Neural cell (in vitro differentiated cells): ENCODE data around the gene TAOK1. TPM values are rescaled to one million over a fixed set of nuclear protein-coding genes. Genes with fewer than 3 reads are reported as not detected.

ENCODE experiments used
- H2AFZ ChIP-seq: fragments of 200-600, 300-800 bp; sonication (generic), shearing (Covaris generic); 2 replicates; pipeline ENCODE4 v1.6.0; 2014; ENCODE audit warnings: low read depth, mild to moderate bottlenecking, antibody characterized with exemption, low read length, moderate library complexity
- H3F3A ChIP-seq: fragments of 200-600 bp; shearing (Covaris generic); 2 replicates; pipeline ENCODE4 v1.6.1; 2016; ENCODE audit warnings: mild to moderate bottlenecking, moderate library complexity, mixed read lengths, antibody characterized with exemption, low read length; ENCODE audit not compliant: insufficient read depth, poor library complexity, severe bottlenecking
- H3K27ac ChIP-seq: fragments of 200-600, 300-800 bp; sonication (generic), shearing (Covaris generic); 2 replicates; pipeline ENCODE4 v1.5.1; 2014; ENCODE audit warnings: mild to moderate bottlenecking, low read length, moderate library complexity
- H3K27me3 ChIP-seq: fragments of 300-800, 200-600 bp; sonication (generic), shearing (Covaris generic); 2 replicates; pipeline ENCODE4 v1.6.0; 2014; ENCODE audit warnings: mild to moderate bottlenecking, low read depth, low read length, moderate library complexity; ENCODE audit not compliant: insufficient read depth
- H3K36me3 ChIP-seq: fragments of 300-800, 200-600 bp; sonication (generic), shearing (Covaris generic); 2 replicates; pipeline ENCODE4 v1.5.1; 2014; ENCODE audit warnings: mild to moderate bottlenecking, antibody characterized with exemption, low read length, moderate library complexity; ENCODE audit not compliant: insufficient read depth
- H3K4me2 ChIP-seq: fragments of 300-800, 200-600 bp; sonication (generic), shearing (Covaris generic); 2 replicates; pipeline ENCODE4 v1.6.0; 2014; ENCODE audit warnings: mild to moderate bottlenecking, low read length
- H3K4me3 ChIP-seq: fragments of 300-800, 200-600 bp; sonication (generic), shearing (Covaris generic); 2 replicates; pipeline ENCODE4 v1.5.1; 2014; ENCODE audit warnings: mild to moderate bottlenecking, low read length, moderate library complexity
- H3K79me2 ChIP-seq: fragments of 200-600 bp; shearing (Covaris generic); replicated peaks from 2 replicates; pipeline ENCODE4 v1.6.0; 2014; ENCODE audit warnings: mild to moderate bottlenecking, low read length, moderate library complexity; ENCODE audit not compliant: insufficient read depth
- H3K9ac ChIP-seq: fragments of 300-800, 200-600 bp; sonication (generic), shearing (Covaris generic); 2 replicates; pipeline ENCODE4 v1.6.1; 2016; ENCODE audit warnings: mild to moderate bottlenecking, low read length, mixed read lengths
- H3K9me2 ChIP-seq: fragments of 200-600 bp; shearing (Covaris generic); 2 replicates; pipeline ENCODE4 v1.6.1; 2016; ENCODE audit warnings: mild to moderate bottlenecking, low read length, mixed read lengths; ENCODE audit not compliant: insufficient read depth
- H3K9me3 ChIP-seq: fragments of 200-600, 300-800 bp; sonication (generic), shearing (Covaris generic); 2 replicates; pipeline ENCODE4 v1.6.1; 2016; ENCODE audit warnings: mild to moderate bottlenecking, mixed run types, low read length, moderate library complexity, mixed read lengths
- H4K20me1 ChIP-seq: fragments of 200-600 bp; shearing (Covaris generic); 2 replicates; pipeline ENCODE4 v1.6.1; 2016; ENCODE audit warnings: mild to moderate bottlenecking, mixed run types; ENCODE audit not compliant: insufficient read depth
- EP300 ChIP-seq: fragments of 450-650 bp; conservative IDR thresholded peaks from 2 replicates; pipeline ENCODE4 v1.6.1; 2014; ENCODE audit warnings: antibody characterized with exemption, mild to moderate bottlenecking, moderate library complexity; ENCODE audit not compliant: poor library complexity, severe bottlenecking
- EZH2 ChIP-seq: fragments of 200-600, 300-800 bp; shearing (Covaris generic), sonication (generic); IDR thresholded peaks from 2 replicates; pipeline ENCODE4 v1.6.1; 2014; ENCODE audit warnings: antibody characterized with exemption, low read length, borderline replicate concordance, mild to moderate bottlenecking; ENCODE audit not compliant: insufficient read depth, poor library complexity, severe bottlenecking
- MXI1 ChIP-seq: fragments of 450-650 bp; conservative IDR thresholded peaks from 2 replicates; pipeline ENCODE4 v1.6.1; 2014; ENCODE audit warnings: antibody characterized with exemption, mild to moderate bottlenecking; ENCODE audit not compliant: poor library complexity, severe bottlenecking
- POLR2AphosphoS5 ChIP-seq: IDR thresholded peaks from 2 replicates; pipeline ENCODE4 v1.6.1; 2012
- RAD21 ChIP-seq: fragments of 450-650 bp; conservative IDR thresholded peaks from 2 replicates; pipeline ENCODE4 v1.6.1; 2014; ENCODE audit warnings: antibody characterized with exemption, mild to moderate bottlenecking, moderate library complexity
- SMC3 ChIP-seq: fragments of 450-650 bp; conservative IDR thresholded peaks from 2 replicates; pipeline ENCODE4 v1.6.1; 2014; ENCODE audit warnings: antibody characterized with exemption, mild to moderate bottlenecking, moderate library complexity; ENCODE audit not compliant: poor library complexity
- TAF1 ChIP-seq: IDR thresholded peaks from 2 replicates; pipeline ENCODE4 v1.6.1; 2012; ENCODE audit warnings: low read depth
- polyA plus RNA-seq: library from polyadenylated mRNA; depleted of rRNA; stranded (reverse); fragments of >200 nt; gene quantifications from 2 replicates; pipeline ENCODE4 v1.2.3, GENCODE V29; 2014
- TF ChIP-seq, protein P1 (sequence below): IDR thresholded peaks from 2 replicates; pipeline ENCODE4 v1.6.1; 2012; ENCODE audit warnings: borderline replicate concordance
- TF ChIP-seq, protein P2 (sequence below): fragments of 450-650 bp; IDR thresholded peaks from 2 replicates; pipeline ENCODE4 v1.5.1; 2014; ENCODE audit warnings: antibody characterized with exemption, mild to moderate bottlenecking, moderate library complexity; ENCODE audit not compliant: poor library complexity, severe bottlenecking

Gene TAOK1
- polyA plus RNA-seq, 1 donor from 2014 or later: 53.2 TPM

DNA sequence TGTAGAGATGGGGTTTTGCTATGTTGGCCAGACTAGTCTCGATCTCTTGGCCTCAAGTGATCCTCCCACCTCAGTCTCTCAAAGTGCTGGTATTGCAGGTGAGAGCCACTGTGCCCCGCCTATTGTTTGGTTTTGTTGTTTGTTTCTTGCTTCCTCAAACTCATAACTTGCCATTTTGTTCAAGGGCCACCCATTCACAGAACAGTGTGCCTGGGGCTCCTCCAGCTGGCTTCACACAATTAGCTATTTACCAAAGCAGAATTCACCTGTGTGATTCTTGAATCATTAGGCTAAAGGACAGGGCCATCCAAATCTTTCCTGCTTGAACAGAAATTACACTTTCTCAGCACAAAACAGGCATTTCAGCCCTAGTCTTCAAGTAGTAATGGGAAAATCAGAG is 169.5 kb downstream of the TAOK1 start:
- no peak for TF ChIP-seq EZH2
- TF ChIP-seq MXI1: no peak
- TF ChIP-seq, protein P1, sequence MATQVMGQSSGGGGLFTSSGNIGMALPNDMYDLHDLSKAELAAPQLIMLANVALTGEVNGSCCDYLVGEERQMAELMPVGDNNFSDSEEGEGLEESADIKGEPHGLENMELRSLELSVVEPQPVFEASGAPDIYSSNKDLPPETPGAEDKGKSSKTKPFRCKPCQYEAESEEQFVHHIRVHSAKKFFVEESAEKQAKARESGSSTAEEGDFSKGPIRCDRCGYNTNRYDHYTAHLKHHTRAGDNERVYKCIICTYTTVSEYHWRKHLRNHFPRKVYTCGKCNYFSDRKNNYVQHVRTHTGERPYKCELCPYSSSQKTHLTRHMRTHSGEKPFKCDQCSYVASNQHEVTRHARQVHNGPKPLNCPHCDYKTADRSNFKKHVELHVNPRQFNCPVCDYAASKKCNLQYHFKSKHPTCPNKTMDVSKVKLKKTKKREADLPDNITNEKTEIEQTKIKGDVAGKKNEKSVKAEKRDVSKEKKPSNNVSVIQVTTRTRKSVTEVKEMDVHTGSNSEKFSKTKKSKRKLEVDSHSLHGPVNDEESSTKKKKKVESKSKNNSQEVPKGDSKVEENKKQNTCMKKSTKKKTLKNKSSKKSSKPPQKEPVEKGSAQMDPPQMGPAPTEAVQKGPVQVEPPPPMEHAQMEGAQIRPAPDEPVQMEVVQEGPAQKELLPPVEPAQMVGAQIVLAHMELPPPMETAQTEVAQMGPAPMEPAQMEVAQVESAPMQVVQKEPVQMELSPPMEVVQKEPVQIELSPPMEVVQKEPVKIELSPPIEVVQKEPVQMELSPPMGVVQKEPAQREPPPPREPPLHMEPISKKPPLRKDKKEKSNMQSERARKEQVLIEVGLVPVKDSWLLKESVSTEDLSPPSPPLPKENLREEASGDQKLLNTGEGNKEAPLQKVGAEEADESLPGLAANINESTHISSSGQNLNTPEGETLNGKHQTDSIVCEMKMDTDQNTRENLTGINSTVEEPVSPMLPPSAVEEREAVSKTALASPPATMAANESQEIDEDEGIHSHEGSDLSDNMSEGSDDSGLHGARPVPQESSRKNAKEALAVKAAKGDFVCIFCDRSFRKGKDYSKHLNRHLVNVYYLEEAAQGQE: no peak
- TF ChIP-seq SMC3: no peak
- TF ChIP-seq POLR2AphosphoS5: no peak

DNA sequence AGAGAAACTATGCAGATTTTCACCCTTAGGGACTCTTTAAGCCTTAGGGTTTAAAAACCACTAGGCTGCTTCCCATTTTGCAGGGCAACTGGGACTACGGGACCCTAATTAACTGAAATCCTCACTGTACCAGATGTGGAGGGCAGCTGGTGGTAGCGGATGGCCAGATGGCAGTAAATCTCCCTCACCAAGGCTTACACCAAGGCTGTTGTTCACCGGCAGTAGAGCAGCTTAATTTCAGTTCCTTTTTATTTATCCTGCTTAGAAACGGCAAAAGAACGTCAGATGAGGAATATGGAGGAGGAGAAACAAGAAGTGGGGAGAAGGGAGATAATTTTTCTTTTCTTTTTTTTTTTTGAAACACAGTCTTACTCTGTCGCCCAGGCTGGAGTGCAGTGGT is 170.2 kb downstream of the TAOK1 start:
- Histone ChIP-seq H3K79me2 (no peaks in the 10 kb centered on the region), H3K27me3 (peaks cover 15% of the 10 kb centered on the region), H3K9me3 (no peaks in the 10 kb centered on the region), H3K4me2 (no peak overlapping the region), H2AFZ (no peak overlapping the region), H3K9ac (no peak overlapping the region), H3F3A (no peaks in the 10 kb centered on the region), H3K9me2 (no peaks in the 10 kb centered on the region), H3K4me3 (no peak overlapping the region), H4K20me1 (no peaks in the 10 kb centered on the region), H3K36me3 (no peaks in the 10 kb centered on the region), H3K27ac (no peak overlapping the region)
- no peak for TF ChIP-seq POLR2AphosphoS5
- TF ChIP-seq, protein P1: no peak
- TF ChIP-seq SMC3: no peak
- TF ChIP-seq MXI1: no peak
- no peak for TF ChIP-seq EP300
- no peak for TF ChIP-seq RAD21
- no peak for TF ChIP-seq TAF1
- no peak for TF ChIP-seq EZH2
- TF ChIP-seq, protein P2, sequence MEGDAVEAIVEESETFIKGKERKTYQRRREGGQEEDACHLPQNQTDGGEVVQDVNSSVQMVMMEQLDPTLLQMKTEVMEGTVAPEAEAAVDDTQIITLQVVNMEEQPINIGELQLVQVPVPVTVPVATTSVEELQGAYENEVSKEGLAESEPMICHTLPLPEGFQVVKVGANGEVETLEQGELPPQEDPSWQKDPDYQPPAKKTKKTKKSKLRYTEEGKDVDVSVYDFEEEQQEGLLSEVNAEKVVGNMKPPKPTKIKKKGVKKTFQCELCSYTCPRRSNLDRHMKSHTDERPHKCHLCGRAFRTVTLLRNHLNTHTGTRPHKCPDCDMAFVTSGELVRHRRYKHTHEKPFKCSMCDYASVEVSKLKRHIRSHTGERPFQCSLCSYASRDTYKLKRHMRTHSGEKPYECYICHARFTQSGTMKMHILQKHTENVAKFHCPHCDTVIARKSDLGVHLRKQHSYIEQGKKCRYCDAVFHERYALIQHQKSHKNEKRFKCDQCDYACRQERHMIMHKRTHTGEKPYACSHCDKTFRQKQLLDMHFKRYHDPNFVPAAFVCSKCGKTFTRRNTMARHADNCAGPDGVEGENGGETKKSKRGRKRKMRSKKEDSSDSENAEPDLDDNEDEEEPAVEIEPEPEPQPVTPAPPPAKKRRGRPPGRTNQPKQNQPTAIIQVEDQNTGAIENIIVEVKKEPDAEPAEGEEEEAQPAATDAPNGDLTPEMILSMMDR: no peak

More for the DNA sequence above, 169.5 kb downstream of the TAOK1 start:
- Histone ChIP-seq H3K27me3 (peaks cover 9% of the 10 kb centered on the region), H3K27ac (no peak overlapping the region), H3K4me2 (no peak overlapping the region), H3F3A (no peaks in the 10 kb centered on the region), H3K79me2 (no peaks in the 10 kb centered on the region), H3K36me3 (no peaks in the 10 kb centered on the region), H4K20me1 (no peaks in the 10 kb centered on the region), H3K9ac (no peak overlapping the region), H3K4me3 (no peak overlapping the region), H3K9me3 (no peaks in the 10 kb centered on the region), H3K9me2 (no peaks in the 10 kb centered on the region), H2AFZ (no peak overlapping the region)
